Heart left ventricle (tissue), 13 donors: ENCODE results near the gene ETV2.

Experiments
- CTCF ChIP-seq, 12 donors: fragments of 200-600 bp; sonication (generic) in 4 of 12; IDR thresholded peaks; one replicate each; pipeline versions ENCODE4 v1.5.0 to v1.8.0; 2018 to 2022; ENCODE audit warnings: antibody characterized with exemption in 12 of 12, mild to moderate bottlenecking in 5 of 12
- POLR2A ChIP-seq, 2 donors: fragments of 450-650 bp; IDR thresholded peaks; one replicate each; pipeline ENCODE4 v1.6.1; 2017; ENCODE audit warnings: antibody characterized with exemption in 2 of 2, mild to moderate bottlenecking in 2 of 2, moderate library complexity in 2 of 2
- donor health status: ischemic (EF 13 %, LVEDD 7.1; RV severe dilation, severe dysfunction).
- donor health status: DM: no; HTN: yes; CAD: no.
- donor health status: DM: no; HTN: no; CAD: no.
- donor health status: ischemic (EF 25% LVEDD 6.9; RV normal size, moderate dysfunction).
- donor health status: ischemic (EF 25% LVEDD 5.7; RV mildly dilated, moderate dysfunction).
- donor health status: ischemic (EF 35%, LVEDD 5.7; RV mildly dilated, moderate dysfunction).
- donor health status: nonischemic (EF 11% LVEDD 7.7; RV severe dilation, severe dysfunction).
- donor health status: DM: yes; HTN: yes; CAD: no.
- donor health status: PGD.
- donor health status: ischemic (EF 29% LVEDD 5.4; RV normal size, mild dysfunction).
- donor health status: nonischemic (EF 23%, LVEDD 6.1; RV moderate dilation, normal function).

- TF ChIP-seq POLR2A (IDR thresholded peaks at IDR 0.05) (no peak), CTCF (IDR thresholded peaks at IDR 0.05) (no peak)
Observed at GRCh38 chr19:35655600-35655999, 14.1 kb downstream of the ETV2 start.
